OCI-LY7 (cell line): ENCODE data around the gene ABCC3. TPM values are rescaled to one million over a fixed set of nuclear protein-coding genes. Genes with fewer than 3 reads are reported as not detected.

Source experiments
- BruUV-seq: library from RNA; stranded (reverse); fragments of 400-500 nt; replicated peaks from 2 replicates; lab custom pipeline; 2021; lab: Mats Ljungman, UMichigan
- CTCF ChIA-PET: fragments of 300-600 bp; sonication (Branson Sonifier 250); formaldehyde crosslinking; loops from one replicate; lab custom pipeline; 2022; ENCODE audit warnings: antibody characterized with exemption; ENCODE audit not compliant: unreplicated experiment; lab: Charles Lee
- POLR2A ChIA-PET: fragments of 300-600 bp; sonication (Branson Sonifier 250); formaldehyde crosslinking; loops from one replicate; lab custom pipeline; 2022; ENCODE audit warnings: antibody characterized with exemption; lab: Charles Lee
- DNase-seq: peaks from one replicate; pipeline ENCODE4 v3.0.0-alpha.2; 2015; ENCODE audit warnings: low spot score
- H2AFZ ChIP-seq: fragments of 200-600 bp; sonication (generic), shearing (Covaris generic); 2 replicates; pipeline ENCODE4 v1.6.1; 2014; ENCODE audit warnings: mild to moderate bottlenecking, antibody characterized with exemption, low read length, moderate library complexity
- H3K27ac ChIP-seq: fragments of 200-600 bp; sonication (generic); 2 replicates; pipeline ENCODE4 v1.5.1; 2014; ENCODE audit warnings: mixed run types, low read depth, mild to moderate bottlenecking, moderate library complexity, low read length, inconsistent platforms; ENCODE audit not compliant: poor library complexity, severe bottlenecking
- H3K36me3 ChIP-seq: fragments of 200-600 bp; sonication (generic); 2 replicates; pipeline ENCODE4 v1.6.1; 2014; ENCODE audit warnings: mild to moderate bottlenecking, antibody characterized with exemption, low read length, moderate library complexity, mixed read lengths; ENCODE audit not compliant: insufficient read depth
- H3K4me1 ChIP-seq: fragments of 200-600 bp; sonication (generic); 2 replicates; pipeline ENCODE4 v1.5.1; 2014; ENCODE audit warnings: mild to moderate bottlenecking, low read length; ENCODE audit not compliant: insufficient read depth, poor library complexity, severe bottlenecking
- H3K4me2 ChIP-seq: fragments of 200-600 bp; sonication (generic); 2 replicates; pipeline ENCODE4 v1.6.1; 2014; ENCODE audit warnings: mild to moderate bottlenecking, low read length
- H3K4me3 ChIP-seq: fragments of 200-600 bp; sonication (generic); 2 replicates; pipeline ENCODE4 v1.5.1; 2014; ENCODE audit warnings: mild to moderate bottlenecking, low read depth, low read length; ENCODE audit not compliant: poor library complexity, severe bottlenecking
- H3K79me2 ChIP-seq: fragments of 200-600 bp; sonication (generic); 2 replicates; pipeline ENCODE4 v1.6.1; 2016; ENCODE audit warnings: low read depth, mild to moderate bottlenecking, low read length, moderate library complexity, mixed read lengths; ENCODE audit not compliant: insufficient read depth
- H3K9me2 ChIP-seq: fragments of 200-600 bp; sonication (generic); 2 replicates; pipeline ENCODE4 v1.6.1; 2016; ENCODE audit warnings: mild to moderate bottlenecking, low read length, mixed read lengths; ENCODE audit not compliant: insufficient read depth
- H3K9me3 ChIP-seq: fragments of 200-600 bp; sonication (generic); 2 replicates; pipeline ENCODE4 v1.6.1; 2014; ENCODE audit warnings: mild to moderate bottlenecking, mixed run types, low read length, mixed read lengths
- H4K20me1 ChIP-seq: fragments of 200-600 bp; sonication (generic); 2 replicates; pipeline ENCODE4 v1.6.1; 2014; ENCODE audit warnings: mild to moderate bottlenecking, antibody characterized with exemption, low read length, moderate library complexity, mixed read lengths; ENCODE audit not compliant: insufficient read depth
- CTCF ChIP-seq: fragments of 200-600 bp; sonication (generic); conservative IDR thresholded peaks from 2 replicates; pipeline ENCODE4 v1.5.1; 2014; ENCODE audit warnings: mild to moderate bottlenecking, antibody characterized with exemption, low read length, moderate library complexity, mixed read lengths
- EZH2phosphoT487 ChIP-seq: fragments of 200-600 bp; sonication (generic); IDR thresholded peaks from 2 replicates; pipeline ENCODE4 v1.6.1; 2018; ENCODE audit warnings: low read depth, borderline replicate concordance, mild to moderate bottlenecking, mixed run types, antibody characterized with exemption, low read length, moderate library complexity, mixed read lengths
- intact Hi-C: fragments of 100-400 bp; cut with micrococcal nuclease; formaldehyde crosslinking; loops from one replicate; pipeline ENCODE4 v1.10.0; 2022; ENCODE audit not compliant: unreplicated experiment
- total RNA-seq, 2 experiments: library from RNA; depleted of rRNA in 1 of 2; stranded (reverse); fragments of >200 nt in 1 of 2; shearing (Covaris generic) in 1 of 2; gene quantifications; 2 replicates each; pipeline ENCODE4 v1.2.3, GENCODE V29; 2014 to 2022

ABCC3 gene
- total RNA-seq, 2 experiments from 2014 or later = not detected

GRCh38 chr17:50696365-50696879, 61.7 kb downstream of the ABCC3 start:
- POLR2A ChIA-PET = interaction anchor here (0.8 to 1.2 kb wide), 2 partner anchors 12 to 491 kb away, joined by 3 to 4 read pairs; no protein-coding TSS in a partner anchor

GRCh38 chr17:50697062-50697461, 62.4 kb downstream of the ABCC3 start:
- H3K27ac ChIP-seq = no peak overlapping the region
- TF ChIP-seq EZH2phosphoT487 (no peak), CTCF (no peak)
- H2AFZ ChIP-seq = no peak overlapping the region
- H3K4me3 ChIP-seq = no peak overlapping the region
- peaks cover 13% of the 10 kb centered on the region; the same call in 1 of the 2 replicates for H3K79me2 ChIP-seq
- DNase-seq = no peak
- CTCF ChIA-PET = no interaction called here
- peaks cover 98% of the 10 kb centered on the region for H3K36me3 ChIP-seq
- H3K4me1 ChIP-seq = no peaks in the 10 kb centered on the region
- no peaks in the 10 kb centered on the region; the same call in 1 of the 2 replicates for H4K20me1 ChIP-seq
- no peak overlapping the region for H3K4me2 ChIP-seq
- intact Hi-C loops = no loop called here
- no peaks in the 10 kb centered on the region for H3K9me3 ChIP-seq
- no peaks in the 10 kb centered on the region for H3K9me2 ChIP-seq
- BruUV-seq = no TSS peak
- POLR2A ChIA-PET = interaction anchor here (0.6 to 1.2 kb wide), 2 partner anchors 12 to 141 kb away, joined by 3 read pairs; no protein-coding TSS in a partner anchor

More at GRCh38 chr17:50696365-50696879, 61.7 kb downstream of the ABCC3 start:
- Histone ChIP-seq H2AFZ (no peak overlapping the region), H3K4me3 (no peak overlapping the region), H3K27ac (no peak overlapping the region), H3K9me2 (no peaks in the 10 kb centered on the region), H3K9me3 (no peaks in the 10 kb centered on the region), H3K4me1 (no peaks in the 10 kb centered on the region), H3K36me3 (peaks cover 97% of the 10 kb centered on the region), H3K4me2 (no peak overlapping the region), H3K79me2 (peaks cover 7% of the 10 kb centered on the region; the same call in 1 of the 2 replicates), H4K20me1 (no peaks in the 10 kb centered on the region; the same call in 1 of the 2 replicates)
- TF ChIP-seq CTCF (no peak), EZH2phosphoT487 (no peak)
- no TSS peak for BruUV-seq
- CTCF ChIA-PET = no interaction called here
- DNase-seq = no peak
- intact Hi-C loops = no loop called here

- ChIA-PET POLR2A (interaction anchor here (1.2 kb wide), 1 partner anchor 11 kb away, joined by 3 read pairs; no protein-coding TSS in a partner anchor), CTCF (no interaction called here)
- Histone ChIP-seq H3K79me2 (peaks cover 15% of the 10 kb centered on the region; the same call in 1 of the 2 replicates), H4K20me1 (no peaks in the 10 kb centered on the region), H3K4me3 (no peak overlapping the region), H3K4me2 (no peak overlapping the region), H3K27ac (no peak overlapping the region), H3K4me1 (no peaks in the 10 kb centered on the region), H2AFZ (no peak overlapping the region), H3K9me3 (no peaks in the 10 kb centered on the region), H3K36me3 (peaks cover 97% of the 10 kb centered on the region), H3K9me2 (no peaks in the 10 kb centered on the region)
- BruUV-seq = no TSS peak
- no peak for DNase-seq
- no peak for TF ChIP-seq EZH2phosphoT487
- peak; percentile 48; the same call in 1 of the 2 replicates for TF ChIP-seq CTCF
- intact Hi-C loops = no loop called here
These were observed 63.1 kb downstream of the ABCC3 start for GRCh38 chr17:50697663-50698272.
